ENCODE measurements around the gene TXNDC11.

DNA sequence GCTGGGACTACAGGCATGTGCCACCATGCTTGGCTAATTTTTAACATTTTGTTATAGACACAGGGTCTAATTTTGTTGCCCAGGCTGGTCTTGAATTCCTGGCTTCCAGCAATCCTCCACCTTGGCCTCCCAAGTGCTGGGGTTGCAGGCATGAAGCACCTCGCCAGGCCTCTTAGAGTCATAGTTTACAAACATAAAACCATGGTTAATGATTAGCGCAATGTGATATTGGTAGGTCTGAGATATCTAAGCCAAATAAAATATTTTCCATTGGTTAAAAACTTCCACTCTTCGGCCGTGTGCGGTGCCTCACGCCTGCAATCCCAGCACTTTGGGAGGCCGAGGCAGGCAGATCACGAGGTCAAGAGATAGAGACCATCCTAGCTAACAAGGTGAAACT, 16.6 kb downstream of the TXNDC11 start:
- TF ChIP-seq CTCF (IDR thresholded peaks at IDR 0.05), result no peak
- TF ChIP-seq AFF4 (CRISPR knock-in tag; IDR thresholded peaks at IDR 0.05; ENCODE audit: borderline replicate concordance), result no peak
- no peak for TF ChIP-seq KAT7 (CRISPR knock-in tag; IDR thresholded peaks at IDR 0.05; ENCODE audit: borderline replicate concordance)
- TF ChIP-seq MXD4 (CRISPR knock-in tag; IDR thresholded peaks at IDR 0.05; ENCODE audit: borderline replicate concordance), result no peak
